ENCODE results near the gene TRPM2. TPM values are rescaled to one million over a fixed set of nuclear protein-coding genes. Genes with fewer than 3 reads are reported as not detected.

The TRPM2 gene
- total RNA-seq, 4 donors from 2014 or later, result 1.6 to 3.5 (median 2.7) TPM

- Histone ChIP-seq H3K27me3 (no peaks in the 10 kb centered on the region), H3K9me3 (no peaks in the 10 kb centered on the region), H3K4me1 (peaks cover 0 to 3% (median 0%) of the 10 kb centered on the region in 4 donors), H3K27ac (replicated peaks in 1 of 4) (no peak overlapping the region), H3K36me3 (peaks cover 12 to 82% (median 74%) of the 10 kb centered on the region in 4 donors), H3K4me3 (no peak overlapping the region)
- intact Hi-C loops (cut with DNase I), result no loop called here
- 89% methylated on average over 5 of the region's 26 CpGs for WGBS
- TF ChIP-seq POLR2A (IDR thresholded peaks at IDR 0.05; ENCODE audit: low read depth), result no peak
- DNase-seq (ENCODE audit: extremely low spot score), result no peak
Observed at GRCh38 chr21:44329086-44329889, 24.1 kb upstream of the TRPM2 start.

GRCh38 chr21:44329971-44330681 is 23.3 kb upstream of the TRPM2 start:
- Histone ChIP-seq H3K4me1 (peaks cover 0 to 3% (median 0%) of the 10 kb centered on the region in 4 donors), H3K27me3 (no peaks in the 10 kb centered on the region), H3K4me3 (no peak overlapping the region), H3K9me3 (no peaks in the 10 kb centered on the region), H3K27ac (replicated peaks in 1 of 4) (no peak overlapping the region), H3K36me3 (peaks cover 3 to 81% (median 69%) of the 10 kb centered on the region in 4 donors)
- 91% methylated on average over 25 of the region's 44 CpGs for WGBS
- intact Hi-C loops (cut with DNase I), result no loop called here
- no peak for DNase-seq (ENCODE audit: extremely low spot score)
- TF ChIP-seq EP300 (IDR thresholded peaks at IDR 0.05) (no peak), POLR2A (IDR thresholded peaks at IDR 0.05; ENCODE audit: low read depth) (no peak), CTCF (IDR thresholded peaks at IDR 0.05) (no peak), POLR2AphosphoS5 (IDR thresholded peaks at IDR 0.05) (no peak)

GRCh38 chr21:44330698-44331097 is 22.7 kb upstream of the TRPM2 start:
- no peaks in the 10 kb centered on the region for H3K9me3 ChIP-seq
- no peak overlapping the region for H3K4me3 ChIP-seq
- no peaks in the 10 kb centered on the region for H3K27me3 ChIP-seq
- WGBS, result 84% methylated on average over 8 of the region's 18 CpGs
- H3K27ac ChIP-seq (replicated peaks in 1 of 4), result no peak overlapping the region
- TF ChIP-seq CTCF (IDR thresholded peaks at IDR 0.05) (no peak), POLR2AphosphoS5 (IDR thresholded peaks at IDR 0.05) (no peak), POLR2A (IDR thresholded peaks at IDR 0.05; ENCODE audit: low read depth) (no peak), EP300 (IDR thresholded peaks at IDR 0.05) (no peak)
- intact Hi-C loops (cut with DNase I), result no loop called here
- H3K36me3 ChIP-seq, result peaks cover 3 to 81% (median 69%) of the 10 kb centered on the region in 4 donors
- H3K4me1 ChIP-seq, result peaks cover 0 to 3% (median 0%) of the 10 kb centered on the region in 4 donors
- no peak for DNase-seq (ENCODE audit: extremely low spot score)

GRCh38 chr21:44331209-44331608 is 22.2 kb upstream of the TRPM2 start:
- no peak for DNase-seq (ENCODE audit: extremely low spot score)
- no peak for TF ChIP-seq CTCF (IDR thresholded peaks at IDR 0.05)
- TF ChIP-seq EP300 (IDR thresholded peaks at IDR 0.05), result no peak
- TF ChIP-seq POLR2A (IDR thresholded peaks at IDR 0.05; ENCODE audit: low read depth), result no peak
- TF ChIP-seq POLR2AphosphoS5 (IDR thresholded peaks at IDR 0.05), result no peak
- intact Hi-C loops (cut with DNase I), result no loop called here
- 93% methylated on average over 11 of the region's 16 CpGs for WGBS
- Histone ChIP-seq H3K36me3 (peaks cover 2 to 81% (median 69%) of the 10 kb centered on the region in 4 donors), H3K4me3 (no peak overlapping the region), H3K9me3 (no peaks in the 10 kb centered on the region), H3K27me3 (no peaks in the 10 kb centered on the region), H3K27ac (replicated peaks in 1 of 4) (no peak overlapping the region), H3K4me1 (peaks cover 0 to 3% (median 0%) of the 10 kb centered on the region in 4 donors)

- 74% methylated on average over 13 of the region's 20 CpGs for WGBS
- no peak overlapping the region for H3K4me3 ChIP-seq
- TF ChIP-seq CTCF (IDR thresholded peaks at IDR 0.05) (no peak), POLR2A (IDR thresholded peaks at IDR 0.05; ENCODE audit: low read depth) (no peak), EP300 (IDR thresholded peaks at IDR 0.05) (no peak), POLR2AphosphoS5 (IDR thresholded peaks at IDR 0.05) (no peak)
- H3K27ac ChIP-seq (replicated peaks in 1 of 4), result no peak overlapping the region
- no peak for DNase-seq (ENCODE audit: extremely low spot score)
- intact Hi-C loops (cut with DNase I), result no loop called here
- peaks cover 0 to 81% (median 67%) of the 10 kb centered on the region in 4 donors for H3K36me3 ChIP-seq
- H3K9me3 ChIP-seq, result no peaks in the 10 kb centered on the region
- peaks cover 0 to 3% (median 0%) of the 10 kb centered on the region in 4 donors for H3K4me1 ChIP-seq
- H3K27me3 ChIP-seq, result no peaks in the 10 kb centered on the region
Observed at GRCh38 chr21:44331650-44332307, 21.6 kb upstream of the TRPM2 start.
